Nephron (organoid): ENCODE results near the gene SHKBP1.

Experiments used
- H3K27ac Mint-ChIP-seq, 3 experiments: 2 replicates each; pipeline ENCODE4 v1.8.0; 2020; ENCODE audit warnings: mixed read lengths in 3 of 3, mild to moderate bottlenecking in 2 of 3, moderate library complexity in 1 of 3
- H3K27me3 Mint-ChIP-seq: 2 replicates; pipeline ENCODE4 v1.8.0; 2021; ENCODE audit warnings: low read depth, mild to moderate bottlenecking, moderate library complexity, mixed read lengths
- H3K36me3 Mint-ChIP-seq: 2 replicates; pipeline ENCODE4 v1.8.0; 2020; ENCODE audit warnings: low read depth, mixed read lengths
- H3K4me1 Mint-ChIP-seq: 2 replicates; pipeline ENCODE4 v1.8.0; 2020; ENCODE audit warnings: mixed read lengths
- H3K4me3 Mint-ChIP-seq, 3 experiments: 2 replicates each; pipeline ENCODE4 v1.8.0; 2020; ENCODE audit warnings: mild to moderate bottlenecking in 3 of 3, mixed read lengths in 3 of 3, moderate library complexity in 2 of 3
- H3K9me3 Mint-ChIP-seq: 2 replicates; pipeline ENCODE4 v1.8.0; 2020; ENCODE audit warnings: mixed read lengths
- TF ChIP-seq, protein P1 (sequence below), 3 experiments: fragments of 200-600 bp; sonication (generic); IDR thresholded peaks; one replicate each; pipeline ENCODE4 v1.5.0; 2021; ENCODE audit warnings: antibody characterized with exemption in 3 of 3; ENCODE audit not compliant: unreplicated experiment in 3 of 3

The SHKBP1 gene

GRCh38 chr19:40592170-40592569 is 15.5 kb downstream of the SHKBP1 start:
- Mint-ChIP-seq H3K4me3 (no peak overlapping the region), H3K4me1 (no peaks in the 10 kb centered on the region), H3K27me3 (peaks cover 15% of the 10 kb centered on the region), H3K9me3 (no peaks in the 10 kb centered on the region), H3K27ac (no peak overlapping the region), H3K36me3 (peaks cover 20% of the 10 kb centered on the region)
- TF ChIP-seq, protein P1, sequence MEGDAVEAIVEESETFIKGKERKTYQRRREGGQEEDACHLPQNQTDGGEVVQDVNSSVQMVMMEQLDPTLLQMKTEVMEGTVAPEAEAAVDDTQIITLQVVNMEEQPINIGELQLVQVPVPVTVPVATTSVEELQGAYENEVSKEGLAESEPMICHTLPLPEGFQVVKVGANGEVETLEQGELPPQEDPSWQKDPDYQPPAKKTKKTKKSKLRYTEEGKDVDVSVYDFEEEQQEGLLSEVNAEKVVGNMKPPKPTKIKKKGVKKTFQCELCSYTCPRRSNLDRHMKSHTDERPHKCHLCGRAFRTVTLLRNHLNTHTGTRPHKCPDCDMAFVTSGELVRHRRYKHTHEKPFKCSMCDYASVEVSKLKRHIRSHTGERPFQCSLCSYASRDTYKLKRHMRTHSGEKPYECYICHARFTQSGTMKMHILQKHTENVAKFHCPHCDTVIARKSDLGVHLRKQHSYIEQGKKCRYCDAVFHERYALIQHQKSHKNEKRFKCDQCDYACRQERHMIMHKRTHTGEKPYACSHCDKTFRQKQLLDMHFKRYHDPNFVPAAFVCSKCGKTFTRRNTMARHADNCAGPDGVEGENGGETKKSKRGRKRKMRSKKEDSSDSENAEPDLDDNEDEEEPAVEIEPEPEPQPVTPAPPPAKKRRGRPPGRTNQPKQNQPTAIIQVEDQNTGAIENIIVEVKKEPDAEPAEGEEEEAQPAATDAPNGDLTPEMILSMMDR (IDR thresholded peaks at IDR 0.05; ENCODE audit: unreplicated experiment in 3 of 3) = no peak

- no peaks in the 10 kb centered on the region for H3K9me3 Mint-ChIP-seq
- H3K4me1 Mint-ChIP-seq = peaks cover 10% of the 10 kb centered on the region
These were observed 17.6 kb downstream of the SHKBP1 start for GRCh38 chr19:40594255-40594654.

DNA sequence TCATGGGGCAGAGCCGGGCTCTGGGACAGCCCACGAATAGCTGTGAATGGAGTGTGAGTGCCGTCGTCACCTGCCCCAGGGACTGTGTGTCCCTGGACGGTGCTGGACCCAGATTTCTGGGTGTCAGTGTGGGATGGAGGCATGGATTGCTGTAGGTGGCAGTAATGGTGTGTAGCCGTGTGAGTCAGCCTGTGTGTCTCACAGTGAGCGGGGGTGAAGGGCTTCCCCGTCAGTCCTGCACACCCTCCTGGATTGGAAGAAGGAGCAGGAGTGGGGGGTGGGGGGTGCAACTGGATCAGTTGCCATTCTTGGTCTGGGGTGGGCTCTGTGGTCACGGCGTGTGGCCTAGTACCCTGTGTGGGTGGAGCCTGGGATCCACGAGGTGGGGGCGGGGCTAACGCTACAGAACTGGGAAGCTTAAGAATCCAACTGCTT is 18.0 kb downstream of the SHKBP1 start:
- H3K4me1 Mint-ChIP-seq = peaks cover 14% of the 10 kb centered on the region
- H3K4me3 Mint-ChIP-seq = peak overlapping the region; percentile 41 to 70 (median 54)
- H3K9me3 Mint-ChIP-seq = no peaks in the 10 kb centered on the region
- peak overlapping the region in 1 of 3 experiments; percentile 43 for H3K27ac Mint-ChIP-seq
- H3K36me3 Mint-ChIP-seq = peaks cover 8% of the 10 kb centered on the region
- peaks cover 30% of the 10 kb centered on the region for H3K27me3 Mint-ChIP-seq
- TF ChIP-seq, protein P1 (IDR thresholded peaks at IDR 0.05; ENCODE audit: unreplicated experiment in 3 of 3) = no peak

More at GRCh38 chr19:40594255-40594654, 17.6 kb downstream of the SHKBP1 start:
- TF ChIP-seq, protein P1 (IDR thresholded peaks at IDR 0.05; ENCODE audit: unreplicated experiment in 3 of 3) = no peak
- Mint-ChIP-seq H3K36me3 (peaks cover 8% of the 10 kb centered on the region), H3K27ac (peak overlapping the region in 1 of 3 experiments; percentile 51), H3K4me3 (peak overlapping the region; percentile 36 to 41 (median 39)), H3K27me3 (peaks cover 26% of the 10 kb centered on the region)

DNA sequence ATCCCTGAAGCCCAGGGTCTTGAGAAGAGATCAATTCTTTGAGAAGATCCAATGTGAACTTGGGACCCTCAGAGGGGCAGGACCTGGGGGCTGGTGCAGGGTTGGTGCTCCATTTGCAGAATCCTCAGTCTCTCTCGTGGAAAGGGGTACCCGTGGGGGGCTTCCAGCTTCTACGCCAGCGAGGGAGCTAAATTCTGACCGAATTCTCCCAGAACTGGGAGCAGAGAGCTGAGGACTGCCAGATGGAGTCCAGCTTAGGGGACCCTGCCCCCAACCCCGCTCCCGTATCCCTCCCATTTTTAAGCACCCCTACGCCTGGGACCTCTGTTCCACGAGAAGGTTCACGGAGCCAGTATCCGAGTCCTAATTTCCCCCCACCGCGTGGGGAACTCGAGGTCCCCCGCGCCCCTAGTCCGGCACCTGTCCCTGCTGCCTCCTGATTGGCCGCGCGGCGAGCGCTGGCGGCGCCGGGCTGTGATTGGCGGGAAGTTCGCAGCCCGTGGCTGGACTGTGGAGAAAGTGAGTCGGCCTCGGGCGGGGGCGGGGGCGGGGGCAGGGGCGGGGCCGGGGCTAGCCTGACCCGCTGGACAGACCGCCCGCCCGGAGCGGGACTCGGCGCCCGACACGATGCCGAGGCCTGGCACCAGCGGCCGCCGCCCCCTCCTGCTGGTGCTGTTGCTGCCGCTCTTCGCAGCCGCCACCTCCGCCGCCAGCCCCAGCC is 20.1 kb downstream of the SHKBP1 start:
- H3K36me3 Mint-ChIP-seq = peaks cover 4% of the 10 kb centered on the region
- H3K4me1 Mint-ChIP-seq = peaks cover 23% of the 10 kb centered on the region
- H3K27me3 Mint-ChIP-seq = peaks cover 38% of the 10 kb centered on the region
- TF ChIP-seq, protein P1 (IDR thresholded peaks at IDR 0.05; ENCODE audit: unreplicated experiment in 3 of 3) = no peak
- peak overlapping the region in 2 of 3 experiments; percentile 26 to 88 for H3K4me3 Mint-ChIP-seq
- no peaks in the 10 kb centered on the region for H3K9me3 Mint-ChIP-seq
- H3K27ac Mint-ChIP-seq = no peak overlapping the region

DNA sequence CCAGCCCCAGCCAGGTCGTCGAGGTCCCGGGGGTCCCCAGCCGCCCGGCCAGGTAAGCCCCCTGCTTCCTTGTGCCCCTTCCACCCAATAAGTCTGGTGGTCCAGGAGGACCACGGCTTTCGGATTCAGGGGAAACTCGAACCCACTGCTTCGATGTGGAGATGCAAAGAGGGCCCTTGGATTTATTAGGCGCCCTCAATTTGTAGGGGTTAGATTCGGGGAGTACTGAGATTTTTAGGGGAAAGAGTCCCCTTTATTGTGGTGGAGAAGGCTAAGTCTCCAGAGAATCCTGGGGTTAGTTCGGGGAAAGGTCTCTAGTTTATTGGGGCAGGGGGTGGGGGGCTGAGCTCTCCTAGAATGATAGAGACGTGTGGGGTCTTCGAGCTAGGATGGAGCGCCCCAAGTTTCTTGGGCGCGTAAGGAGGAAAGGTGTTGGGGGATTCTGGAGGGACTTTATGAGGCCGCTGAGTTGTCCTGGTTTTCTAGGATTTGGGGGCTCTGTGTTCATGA is 20.7 kb downstream of the SHKBP1 start:
- peaks cover 23% of the 10 kb centered on the region for H3K4me1 Mint-ChIP-seq
- H3K36me3 Mint-ChIP-seq = no peaks in the 10 kb centered on the region
- H3K27me3 Mint-ChIP-seq = peaks cover 38% of the 10 kb centered on the region
- peak overlapping the region; percentile 87 to 88 (median 87) for H3K4me3 Mint-ChIP-seq
- TF ChIP-seq, protein P1 (IDR thresholded peaks at IDR 0.05; ENCODE audit: unreplicated experiment in 3 of 3) = no peak
- H3K9me3 Mint-ChIP-seq = no peaks in the 10 kb centered on the region
- H3K27ac Mint-ChIP-seq = peak overlapping the region; percentile 84 to 94 (median 91)
